ENCODE measurements around the gene ADGRB3. TPM values are rescaled to one million over a fixed set of nuclear protein-coding genes. Genes with fewer than 3 reads are reported as not detected.

ADGRB3 gene
- total and polyA plus RNA-seq, 5 donors = 0.88 to 2.6 (median 1.5) TPM

- H3K27me3 ChIP-seq (ENCODE audit: control insufficient read depth, insufficient read depth) = no peaks in the 10 kb centered on the region
- intact Hi-C loops (cut with DNase I) = no loop called here
- no peaks in the 10 kb centered on the region for H3K9me3 ChIP-seq (ENCODE audit: control insufficient read depth, low read length)
- H3K27ac ChIP-seq (ENCODE audit: low read length) = no peak overlapping the region
- no peak overlapping the region for H3K4me3 ChIP-seq (ENCODE audit: low read length)
- DNase-seq (no peak), ATAC-seq (no peak)
- no peaks in the 10 kb centered on the region for H3K4me1 ChIP-seq (ENCODE audit: control insufficient read depth, insufficient read depth, low read length)
Observed at GRCh38 chr6:69314531-69314930, 679.4 kb downstream of the ADGRB3 start.

GRCh38 chr6:69331886-69332285 is 696.8 kb downstream of the ADGRB3 start:
- intact Hi-C loops (cut with DNase I) = no loop called here
- WGBS = 83% methylated on average over 2 of the region's 2 CpGs
- no peak for ATAC-seq
- no peaks in the 10 kb centered on the region for H3K9me3 ChIP-seq (ENCODE audit: control insufficient read depth, low read length)
- no peaks in the 10 kb centered on the region for H3K27me3 ChIP-seq (ENCODE audit: control insufficient read depth, insufficient read depth)
- DNase-seq = no peak
- H3K27ac ChIP-seq (ENCODE audit: low read length) = no peak overlapping the region
- no peak overlapping the region for H3K4me3 ChIP-seq (ENCODE audit: low read length)
- no peaks in the 10 kb centered on the region for H3K4me1 ChIP-seq (ENCODE audit: control insufficient read depth, insufficient read depth, low read length)

- ATAC-seq (no peak), DNase-seq (no peak)
- no peak overlapping the region for H3K4me3 ChIP-seq (ENCODE audit: low read length)
- no peaks in the 10 kb centered on the region for H3K9me3 ChIP-seq (ENCODE audit: control insufficient read depth, low read length)
- no peaks in the 10 kb centered on the region for H3K27me3 ChIP-seq (ENCODE audit: control insufficient read depth, insufficient read depth)
- 70% methylated on average over 3 of the region's 3 CpGs for WGBS
- intact Hi-C loops (cut with DNase I) = no loop called here
- H3K27ac ChIP-seq (ENCODE audit: low read length) = no peak overlapping the region
- no peaks in the 10 kb centered on the region for H3K4me1 ChIP-seq (ENCODE audit: control insufficient read depth, insufficient read depth, low read length)
Observed at GRCh38 chr6:69337311-69337710, 702.2 kb downstream of the ADGRB3 start.

GRCh38 chr6:69338431-69339162 is 703.5 kb downstream of the ADGRB3 start:
- intact Hi-C loops (cut with DNase I) = no loop called here
- ATAC-seq (no peak), DNase-seq (no peak)
- Histone ChIP-seq H3K4me1 (ENCODE audit: control insufficient read depth, insufficient read depth, low read length) (no peaks in the 10 kb centered on the region), H3K9me3 (ENCODE audit: control insufficient read depth, low read length) (no peaks in the 10 kb centered on the region), H3K27me3 (ENCODE audit: control insufficient read depth, insufficient read depth) (no peaks in the 10 kb centered on the region), H3K4me3 (ENCODE audit: low read length) (no peak overlapping the region), H3K27ac (ENCODE audit: low read length) (no peak overlapping the region)
- 88% methylated on average over 5 of the region's 5 CpGs for WGBS

- no peaks in the 10 kb centered on the region for H3K27me3 ChIP-seq (ENCODE audit: control insufficient read depth, insufficient read depth)
- no peak for ATAC-seq
- no peak for DNase-seq
- no peak overlapping the region for H3K4me3 ChIP-seq (ENCODE audit: low read length)
- intact Hi-C loops (cut with DNase I) = no loop called here
- WGBS = 82% methylated on average over 6 of the region's 6 CpGs
- H3K27ac ChIP-seq (ENCODE audit: low read length) = no peak overlapping the region
- no peaks in the 10 kb centered on the region for H3K4me1 ChIP-seq (ENCODE audit: control insufficient read depth, insufficient read depth, low read length)
- no peaks in the 10 kb centered on the region for H3K9me3 ChIP-seq (ENCODE audit: control insufficient read depth, low read length)
Observed at GRCh38 chr6:69339163-69339550, 704.1 kb downstream of the ADGRB3 start.

GRCh38 chr6:69340196-69340595 is 705.1 kb downstream of the ADGRB3 start:
- intact Hi-C loops (cut with DNase I) = no loop called here
- Histone ChIP-seq H3K4me1 (ENCODE audit: control insufficient read depth, insufficient read depth, low read length) (no peaks in the 10 kb centered on the region), H3K27me3 (ENCODE audit: control insufficient read depth, insufficient read depth) (no peaks in the 10 kb centered on the region), H3K4me3 (ENCODE audit: low read length) (no peak overlapping the region), H3K27ac (ENCODE audit: low read length) (no peak overlapping the region), H3K9me3 (ENCODE audit: control insufficient read depth, low read length) (no peaks in the 10 kb centered on the region)
- 92% methylated on average over 1 of the region's 1 CpG for WGBS
- no peak for ATAC-seq
- DNase-seq = no peak

- H3K4me3 ChIP-seq (ENCODE audit: low read length) = no peak overlapping the region
- intact Hi-C loops (cut with DNase I) = no loop called here
- no peaks in the 10 kb centered on the region for H3K9me3 ChIP-seq (ENCODE audit: control insufficient read depth, low read length)
- WGBS = 55% methylated on average over 2 of the region's 2 CpGs
- ATAC-seq (no peak), DNase-seq (no peak)
- H3K4me1 ChIP-seq (ENCODE audit: control insufficient read depth, insufficient read depth, low read length) = no peaks in the 10 kb centered on the region
- no peak overlapping the region for H3K27ac ChIP-seq (ENCODE audit: low read length)
- H3K27me3 ChIP-seq (ENCODE audit: control insufficient read depth, insufficient read depth) = no peaks in the 10 kb centered on the region
Observed at GRCh38 chr6:69343851-69344250, 708.8 kb downstream of the ADGRB3 start.

GRCh38 chr6:69349771-69350170 is 714.7 kb downstream of the ADGRB3 start:
- ATAC-seq (peak; percentile 42 to 43), DNase-seq (peak; percentile 46 to 78 (median 61))
- no peak overlapping the region for H3K27ac ChIP-seq (ENCODE audit: low read length)
- H3K4me3 ChIP-seq (ENCODE audit: low read length) = no peak overlapping the region
- intact Hi-C loops (cut with DNase I) = no loop called here
- H3K27me3 ChIP-seq (ENCODE audit: control insufficient read depth, insufficient read depth) = no peaks in the 10 kb centered on the region
- WGBS = 45% methylated on average over 7 of the region's 7 CpGs
- no peaks in the 10 kb centered on the region for H3K9me3 ChIP-seq (ENCODE audit: control insufficient read depth, low read length)
- no peaks in the 10 kb centered on the region for H3K4me1 ChIP-seq (ENCODE audit: control insufficient read depth, insufficient read depth, low read length)

GRCh38 chr6:69362209-69362608 is 727.1 kb downstream of the ADGRB3 start:
- H3K27ac ChIP-seq (ENCODE audit: low read length) = no peak overlapping the region
- no peak for ATAC-seq

GRCh38 chr6:69366831-69367230 is 731.7 kb downstream of the ADGRB3 start:
- Histone ChIP-seq H3K27me3 (ENCODE audit: control insufficient read depth, insufficient read depth) (no peaks in the 10 kb centered on the region), H3K9me3 (ENCODE audit: control insufficient read depth, low read length) (no peaks in the 10 kb centered on the region), H3K4me1 (ENCODE audit: control insufficient read depth, insufficient read depth, low read length) (no peaks in the 10 kb centered on the region), H3K4me3 (ENCODE audit: low read length) (no peak overlapping the region), H3K27ac (ENCODE audit: low read length) (no peak overlapping the region)
- intact Hi-C loops (cut with DNase I) = no loop called here
- WGBS = 88% methylated on average over 1 of the region's 1 CpG
- no peak for ATAC-seq
- no peak for DNase-seq

More at GRCh38 chr6:69362209-69362608, 727.1 kb downstream of the ADGRB3 start:
- H3K27me3 ChIP-seq (ENCODE audit: control insufficient read depth, insufficient read depth) = no peaks in the 10 kb centered on the region
- H3K9me3 ChIP-seq (ENCODE audit: control insufficient read depth, low read length) = no peaks in the 10 kb centered on the region
- intact Hi-C loops (cut with DNase I) = no loop called here
- 83% methylated on average over 3 of the region's 3 CpGs for WGBS
- no peak for DNase-seq
- H3K4me3 ChIP-seq (ENCODE audit: low read length) = no peak overlapping the region
- H3K4me1 ChIP-seq (ENCODE audit: control insufficient read depth, insufficient read depth, low read length) = no peaks in the 10 kb centered on the region

GRCh38 chr6:69368613-69369012 is 733.5 kb downstream of the ADGRB3 start:
- Histone ChIP-seq H3K27me3 (ENCODE audit: control insufficient read depth, insufficient read depth) (no peaks in the 10 kb centered on the region), H3K4me1 (ENCODE audit: control insufficient read depth, insufficient read depth, low read length) (no peaks in the 10 kb centered on the region), H3K27ac (ENCODE audit: low read length) (no peak overlapping the region), H3K4me3 (ENCODE audit: low read length) (no peak overlapping the region), H3K9me3 (ENCODE audit: control insufficient read depth, low read length) (no peaks in the 10 kb centered on the region)
- DNase-seq = no peak
- intact Hi-C loops (cut with DNase I) = no loop called here
- WGBS = 79% methylated on average over 1 of the region's 1 CpG
- no peak for ATAC-seq

GRCh38 chr6:69370763-69371162 is 735.7 kb downstream of the ADGRB3 start:
- Histone ChIP-seq H3K9me3 (ENCODE audit: control insufficient read depth, low read length) (no peaks in the 10 kb centered on the region), H3K27me3 (ENCODE audit: control insufficient read depth, insufficient read depth) (no peaks in the 10 kb centered on the region), H3K4me1 (ENCODE audit: control insufficient read depth, insufficient read depth, low read length) (no peaks in the 10 kb centered on the region), H3K4me3 (ENCODE audit: low read length) (no peak overlapping the region), H3K27ac (ENCODE audit: low read length) (no peak overlapping the region)
- intact Hi-C loops (cut with DNase I) = no loop called here
- peak; percentile 71 to 84 for ATAC-seq
- peak in 2 of 3 donors; percentile 43 to 56 for DNase-seq
- 43% methylated on average over 3 of the region's 3 CpGs for WGBS
